ENCODE results near the gene TGFBR3. TPM values are rescaled to one million over a fixed set of nuclear protein-coding genes. Genes with fewer than 3 reads are reported as not detected.
A peak's percentile ranks its signal among the peaks of the same experiment; 100 is the strongest.

TGFBR3 gene
- total RNA-seq, 2 experiments from 2014 or later: 3.2 to 3.3 TPM

- intact Hi-C loops (cut with micrococcal nuclease): no loop called here
- peaks cover 23% of the 10 kb centered on the region for H3K36me3 Mint-ChIP-seq (ENCODE audit: low read depth)
- H3K4me3 Mint-ChIP-seq: no peak overlapping the region
- no peak overlapping the region for H3K27ac Mint-ChIP-seq
- H3K27me3 Mint-ChIP-seq (ENCODE audit: low read depth): no peaks in the 10 kb centered on the region
- CTCF ChIA-PET: no interaction called here
- peaks cover 7% of the 10 kb centered on the region for H3K9me3 Mint-ChIP-seq
- DNase-seq: no peak
- H3K4me1 Mint-ChIP-seq (ENCODE audit: low read depth): peaks cover 3% of the 10 kb centered on the region
Measured at GRCh38 chr1:91741906-91742305, 144.0 kb downstream of the TGFBR3 start.

DNA sequence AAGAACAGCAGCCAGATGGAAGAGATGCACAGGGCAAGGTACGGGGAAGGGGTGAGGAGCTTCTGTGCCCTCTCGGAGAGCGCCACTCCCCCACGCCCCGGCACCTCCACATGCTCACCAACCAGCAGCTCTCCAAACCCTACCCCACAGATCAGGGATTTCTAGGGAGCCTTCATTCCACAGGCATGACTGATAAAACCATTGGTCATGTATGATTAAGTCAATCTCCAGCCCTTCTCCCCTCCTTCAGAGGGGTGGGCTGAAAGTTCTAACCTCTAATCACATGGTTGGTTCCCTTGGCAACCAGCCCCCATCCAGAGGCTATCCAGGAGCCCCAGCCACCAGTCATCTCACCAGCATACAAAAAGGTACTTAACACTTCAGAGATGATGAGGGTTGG is 144.7 kb downstream of the TGFBR3 start:
- Mint-ChIP-seq H3K4me1 (ENCODE audit: low read depth) (peaks cover 3% of the 10 kb centered on the region), H3K36me3 (ENCODE audit: low read depth) (peaks cover 19% of the 10 kb centered on the region), H3K27me3 (ENCODE audit: low read depth) (no peaks in the 10 kb centered on the region), H3K9me3 (peaks cover 2% of the 10 kb centered on the region), H3K4me3 (no peak overlapping the region), H3K27ac (no peak overlapping the region)
- no peak for DNase-seq
- intact Hi-C loops (cut with micrococcal nuclease): no loop called here
- CTCF ChIA-PET: no interaction called here

GRCh38 chr1:91737650-91738049 is 148.3 kb downstream of the TGFBR3 start:
- CTCF ChIA-PET: interaction anchor here (0.6 kb wide), 1 partner anchor 465 kb away, joined by 5 read pairs; no protein-coding TSS in a partner anchor
- Mint-ChIP-seq H3K36me3 (ENCODE audit: low read depth) (peaks cover 16% of the 10 kb centered on the region), H3K9me3 (no peaks in the 10 kb centered on the region), H3K4me1 (ENCODE audit: low read depth) (peaks cover 4% of the 10 kb centered on the region), H3K4me3 (no peak overlapping the region), H3K27ac (no peak overlapping the region), H3K27me3 (ENCODE audit: low read depth) (no peaks in the 10 kb centered on the region)
- intact Hi-C loops (cut with micrococcal nuclease): no loop called here
- DNase-seq: no peak

- Mint-ChIP-seq H3K36me3 (ENCODE audit: low read depth) (peaks cover 16% of the 10 kb centered on the region), H3K9me3 (no peaks in the 10 kb centered on the region), H3K4me1 (ENCODE audit: low read depth) (peaks cover 10% of the 10 kb centered on the region), H3K27me3 (ENCODE audit: low read depth) (no peaks in the 10 kb centered on the region), H3K4me3 (no peak overlapping the region), H3K27ac (no peak overlapping the region)
- intact Hi-C loops (cut with micrococcal nuclease): no loop called here
- no peak for DNase-seq
- CTCF ChIA-PET: interaction anchor here (0.6 to 0.9 kb wide), 2 partner anchors 39 to 464 kb away, joined by 3 to 5 read pairs; no protein-coding TSS in a partner anchor
Measured at GRCh38 chr1:91736715-91737615, 149.0 kb downstream of the TGFBR3 start.

GRCh38 chr1:91736146-91736714 is 149.7 kb downstream of the TGFBR3 start:
- intact Hi-C loops (cut with micrococcal nuclease): no loop called here
- Mint-ChIP-seq H3K9me3 (no peaks in the 10 kb centered on the region), H3K4me1 (ENCODE audit: low read depth) (peaks cover 18% of the 10 kb centered on the region), H3K36me3 (ENCODE audit: low read depth) (peaks cover 16% of the 10 kb centered on the region), H3K4me3 (no peak overlapping the region), H3K27ac (no peak overlapping the region), H3K27me3 (ENCODE audit: low read depth) (no peaks in the 10 kb centered on the region)
- CTCF ChIA-PET: interaction anchor here (0.9 kb wide), 1 partner anchor 40 kb away, joined by 3 read pairs; no protein-coding TSS in a partner anchor
- DNase-seq: no peak

- intact Hi-C loops (cut with micrococcal nuclease): no loop called here
- H3K9me3 Mint-ChIP-seq: no peaks in the 10 kb centered on the region
- no peak overlapping the region for H3K4me3 Mint-ChIP-seq
- no peak for DNase-seq
- H3K4me1 Mint-ChIP-seq (ENCODE audit: low read depth): peaks cover 26% of the 10 kb centered on the region
- peaks cover 16% of the 10 kb centered on the region for H3K36me3 Mint-ChIP-seq (ENCODE audit: low read depth)
- no peaks in the 10 kb centered on the region for H3K27me3 Mint-ChIP-seq (ENCODE audit: low read depth)
- CTCF ChIA-PET: no interaction called here
- no peak overlapping the region for H3K27ac Mint-ChIP-seq
Measured at GRCh38 chr1:91735266-91735845, 150.6 kb downstream of the TGFBR3 start.

DNA sequence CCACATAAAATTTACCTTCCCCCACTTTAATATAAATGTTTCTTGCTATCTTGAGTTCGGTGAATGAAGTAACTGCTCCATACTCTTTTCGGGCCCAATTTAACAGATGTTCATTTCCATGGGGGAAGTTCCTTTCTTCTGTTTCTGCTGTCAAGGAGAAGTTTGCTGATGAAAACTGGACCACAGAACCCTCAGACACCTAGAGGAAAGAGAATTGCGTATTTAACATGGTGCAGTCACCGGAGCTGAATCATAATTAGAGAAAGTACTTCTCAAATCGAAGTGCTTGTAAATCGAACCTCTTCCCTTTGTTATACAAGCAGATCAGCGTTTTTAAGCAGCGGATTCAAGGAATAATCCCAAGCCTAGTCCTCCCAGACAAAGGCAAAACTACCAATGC is 151.2 kb downstream of the TGFBR3 start:
- Mint-ChIP-seq H3K27ac (no peak overlapping the region), H3K9me3 (no peaks in the 10 kb centered on the region), H3K4me3 (no peak overlapping the region), H3K4me1 (ENCODE audit: low read depth) (peaks cover 30% of the 10 kb centered on the region), H3K27me3 (ENCODE audit: low read depth) (no peaks in the 10 kb centered on the region), H3K36me3 (ENCODE audit: low read depth) (peaks cover 17% of the 10 kb centered on the region)
- CTCF ChIA-PET: no interaction called here
- intact Hi-C loops (cut with micrococcal nuclease): loop anchor here (5.0 kb wide), 1 partner anchor 143 kb away; no protein-coding TSS in a partner anchor
- DNase-seq: no peak

GRCh38 chr1:91733108-91733710 is 152.7 kb downstream of the TGFBR3 start:
- no peak for DNase-seq
- H3K36me3 Mint-ChIP-seq (ENCODE audit: low read depth): peaks cover 6% of the 10 kb centered on the region
- intact Hi-C loops (cut with micrococcal nuclease): loop anchor here (5.0 kb wide), 1 partner anchor 144 kb away; no protein-coding TSS in a partner anchor
- CTCF ChIA-PET: no interaction called here
- no peaks in the 10 kb centered on the region for H3K27me3 Mint-ChIP-seq (ENCODE audit: low read depth)
- peaks cover 30% of the 10 kb centered on the region for H3K4me1 Mint-ChIP-seq (ENCODE audit: low read depth)
- H3K9me3 Mint-ChIP-seq: no peaks in the 10 kb centered on the region
- no peak overlapping the region for H3K4me3 Mint-ChIP-seq
- no peak overlapping the region for H3K27ac Mint-ChIP-seq

- Mint-ChIP-seq H3K27me3 (ENCODE audit: low read depth) (no peaks in the 10 kb centered on the region), H3K9me3 (no peaks in the 10 kb centered on the region), H3K27ac (peak overlapping the region; percentile 64), H3K4me3 (no peak overlapping the region), H3K4me1 (ENCODE audit: low read depth) (peaks cover 30% of the 10 kb centered on the region), H3K36me3 (ENCODE audit: low read depth) (peaks cover 7% of the 10 kb centered on the region)
- peak; percentile 24 for DNase-seq
- intact Hi-C loops (cut with micrococcal nuclease): loop anchor here (5.0 kb wide), 1 partner anchor 145 kb away; no protein-coding TSS in a partner anchor
- CTCF ChIA-PET: interaction anchor here (1.0 kb wide), 1 partner anchor 72 kb away, joined by 3 read pairs; no protein-coding TSS in a partner anchor
Measured at GRCh38 chr1:91732291-91733107, 153.5 kb downstream of the TGFBR3 start.

DNA sequence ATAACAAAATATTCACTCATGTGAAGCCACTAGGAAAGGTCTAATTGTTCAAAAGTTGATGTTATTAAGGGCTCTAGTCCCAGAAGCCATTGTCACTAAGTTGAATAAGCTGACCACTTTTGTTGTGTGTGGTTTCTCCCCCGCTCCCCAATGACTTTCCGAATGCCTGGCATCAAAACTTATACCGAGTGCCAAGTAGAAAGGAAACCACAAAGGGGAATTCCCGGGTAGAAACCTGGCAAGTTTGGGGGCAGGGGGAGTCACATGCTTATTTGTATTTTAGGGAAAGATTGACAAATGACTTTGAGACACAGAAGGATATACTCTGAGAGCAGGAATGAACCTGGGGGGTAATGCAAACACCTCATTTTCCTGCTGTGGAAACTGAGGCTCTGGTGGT is 154.1 kb downstream of the TGFBR3 start:
- peak; percentile 75 for DNase-seq
- no peaks in the 10 kb centered on the region for H3K9me3 Mint-ChIP-seq
- H3K36me3 Mint-ChIP-seq (ENCODE audit: low read depth): peaks cover 7% of the 10 kb centered on the region
- intact Hi-C loops (cut with micrococcal nuclease): loop anchor here (1.0 to 5.0 kb wide), 6 partner anchors 19 to 176 kb away; no protein-coding TSS in a partner anchor
- peaks cover 30% of the 10 kb centered on the region for H3K4me1 Mint-ChIP-seq (ENCODE audit: low read depth)
- H3K27me3 Mint-ChIP-seq (ENCODE audit: low read depth): no peaks in the 10 kb centered on the region
- peak overlapping the region; percentile 19 for H3K4me3 Mint-ChIP-seq
- H3K27ac Mint-ChIP-seq: peak overlapping the region; percentile 46
- CTCF ChIA-PET: interaction anchor here (1.0 kb wide), 1 partner anchor 73 kb away, joined by 3 read pairs; no protein-coding TSS in a partner anchor

All from activated naive CD4-positive, alpha-beta T cell treated with anti-CD3 and anti-CD28 coated beads for 36 hours (primary cell).